ENCODE data around the gene LRRC10.

Gene LRRC10

GRCh38 chr12:69600804-69601203 lies 9.9 kb downstream of the LRRC10 start:
- TF ChIP-seq ZNF785 (tag by site-specific recombination; IDR thresholded peaks at IDR 0.05) (no peak), MZF1 (tag by site-specific recombination; IDR thresholded peaks at IDR 0.05; ENCODE audit: borderline replicate concordance) (no peak)
- Histone ChIP-seq H3K4me3 (ENCODE audit: low read depth, low read length) (no peak overlapping the region), H3K9me3 (ENCODE audit: control insufficient read depth, insufficient read depth, low read depth, low read length) (no peaks in the 10 kb centered on the region), H3K4me1 (ENCODE audit: control insufficient read depth, insufficient read depth, low read length) (no peaks in the 10 kb centered on the region), H3K36me3 (ENCODE audit: control insufficient read depth in 2 of 2, insufficient read depth in 1 of 2, low read length in 2 of 2) (peaks cover 70 to 78% of the 10 kb centered on the region in 2 experiments), H3K27ac (ENCODE audit: extremely low read depth, low read depth, low read length) (no peak overlapping the region)
- ChIA-PET POLR2A (no interaction called here), CTCF (interaction anchor here (0.5 to 0.7 kb wide), 2 partner anchors 18 to 106 kb away, joined by 3 read pairs; no protein-coding TSS in a partner anchor)

GRCh38 chr12:69598174-69598753 lies 12.4 kb downstream of the LRRC10 start:
- no peak overlapping the region for H3K4me3 ChIP-seq (ENCODE audit: low read depth, low read length)
- no peak overlapping the region for H3K27ac ChIP-seq (ENCODE audit: extremely low read depth, low read depth, low read length)
- peaks cover 92 to 100% of the 10 kb centered on the region in 2 experiments for H3K36me3 ChIP-seq (ENCODE audit: control insufficient read depth in 2 of 2, insufficient read depth in 1 of 2, low read length in 2 of 2)
- POLR2A ChIA-PET: no interaction called here
- no peaks in the 10 kb centered on the region for H3K4me1 ChIP-seq (ENCODE audit: control insufficient read depth, insufficient read depth, low read length)
- CTCF ChIA-PET: interaction anchor here (0.6 kb wide), 1 partner anchor 27 kb away, joined by 3 read pairs; no protein-coding TSS in a partner anchor
- no peaks in the 10 kb centered on the region for H3K9me3 ChIP-seq (ENCODE audit: control insufficient read depth, insufficient read depth, low read depth, low read length)
- TF ChIP-seq ZNF169 (tag by site-specific recombination; IDR thresholded peaks at IDR 0.05): no peak
- TF ChIP-seq ZNF324 (tag by site-specific recombination; IDR thresholded peaks at IDR 0.05): no peak
- TF ChIP-seq ZNF561 (tag by site-specific recombination; IDR thresholded peaks at IDR 0.05; ENCODE audit: borderline replicate concordance): no peak
- no peak for TF ChIP-seq ZNF302 (tag by site-specific recombination; IDR thresholded peaks at IDR 0.05; ENCODE audit: low read depth)
- no peak for TF ChIP-seq BCL6B (tag by site-specific recombination; IDR thresholded peaks at IDR 0.05)
- no peak for TF ChIP-seq ZNF280D (tag by site-specific recombination; IDR thresholded peaks at IDR 0.05)
- TF ChIP-seq ZNF138 (tag by site-specific recombination; IDR thresholded peaks at IDR 0.05; ENCODE audit: borderline replicate concordance): no peak
- TF ChIP-seq ZSCAN4 (tag by site-specific recombination; IDR thresholded peaks at IDR 0.05): no peak
- TF ChIP-seq ZNF639 (tag by site-specific recombination; IDR thresholded peaks at IDR 0.05): no peak
- TF ChIP-seq ZNF391 (tag by site-specific recombination; IDR thresholded peaks at IDR 0.05; ENCODE audit: borderline replicate concordance, low read depth): no peak

GRCh38 chr12:69595689-69596088 lies 15.0 kb downstream of the LRRC10 start:
- Histone ChIP-seq H3K9me3 (ENCODE audit: control insufficient read depth, insufficient read depth, low read depth, low read length) (no peaks in the 10 kb centered on the region), H3K36me3 (ENCODE audit: control insufficient read depth in 2 of 2, insufficient read depth in 1 of 2, low read length in 2 of 2) (peaks cover 94 to 99% of the 10 kb centered on the region in 2 experiments), H3K4me1 (ENCODE audit: control insufficient read depth, insufficient read depth, low read length) (no peaks in the 10 kb centered on the region), H3K27ac (ENCODE audit: extremely low read depth, low read depth, low read length) (no peak overlapping the region), H3K4me3 (ENCODE audit: low read depth, low read length) (no peak overlapping the region)
- CTCF ChIA-PET: no interaction called here
- POLR2A ChIA-PET: interaction anchor here (0.7 kb wide), 1 partner anchor 520 kb away, joined by 3 read pairs; no protein-coding TSS in a partner anchor
- TF ChIP-seq WT1 (tag by site-specific recombination; IDR thresholded peaks at IDR 0.05): no peak
- TF ChIP-seq TCF7L2 (IDR thresholded peaks at IDR 0.05; ENCODE audit: borderline replicate concordance, low read depth, low read length): no peak
- no peak for TF ChIP-seq ZNF169 (tag by site-specific recombination; IDR thresholded peaks at IDR 0.05)
- TF ChIP-seq ZNF37A (tag by site-specific recombination; IDR thresholded peaks at IDR 0.05): no peak
- TF ChIP-seq ZBTB1 (tag by site-specific recombination; IDR thresholded peaks at IDR 0.05): no peak
- no peak for TF ChIP-seq ATF2 (tag by site-specific recombination; IDR thresholded peaks at IDR 0.05; ENCODE audit: low read depth)
- no peak for TF ChIP-seq ZNF510 (tag by site-specific recombination; IDR thresholded peaks at IDR 0.05; ENCODE audit: insufficient replicate concordance)
- TF ChIP-seq, protein P1, sequence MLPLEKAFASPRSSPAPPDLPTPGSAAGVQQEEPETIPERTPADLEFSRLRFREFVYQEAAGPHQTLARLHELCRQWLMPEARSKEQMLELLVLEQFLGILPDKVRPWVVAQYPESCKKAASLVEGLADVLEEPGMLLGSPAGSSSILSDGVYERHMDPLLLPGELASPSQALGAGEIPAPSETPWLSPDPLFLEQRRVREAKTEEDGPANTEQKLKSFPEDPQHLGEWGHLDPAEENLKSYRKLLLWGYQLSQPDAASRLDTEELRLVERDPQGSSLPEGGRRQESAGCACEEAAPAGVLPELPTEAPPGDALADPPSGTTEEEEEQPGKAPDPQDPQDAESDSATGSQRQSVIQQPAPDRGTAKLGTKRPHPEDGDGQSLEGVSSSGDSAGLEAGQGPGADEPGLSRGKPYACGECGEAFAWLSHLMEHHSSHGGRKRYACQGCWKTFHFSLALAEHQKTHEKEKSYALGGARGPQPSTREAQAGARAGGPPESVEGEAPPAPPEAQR (tag by site-specific recombination; IDR thresholded peaks at IDR 0.05): no peak
